Hematopoietic multipotent progenitor cell treated with erythropoietin and hydrocortisone succinate and interleukin-3 and kit ligand, for 4 days (in vitro differentiated cells): ENCODE measurements around the gene GYPA.
"Not testable (repeated sequence)": the region's sequence is repeated elsewhere in the genome, so short reads cannot be mapped to it uniquely, and the experiment has no call there.

Source experiments
- DNase-seq: peaks from one replicate; pipeline ENCODE4 v3.0.0-alpha.2; 2015

The GYPA gene

DNA sequence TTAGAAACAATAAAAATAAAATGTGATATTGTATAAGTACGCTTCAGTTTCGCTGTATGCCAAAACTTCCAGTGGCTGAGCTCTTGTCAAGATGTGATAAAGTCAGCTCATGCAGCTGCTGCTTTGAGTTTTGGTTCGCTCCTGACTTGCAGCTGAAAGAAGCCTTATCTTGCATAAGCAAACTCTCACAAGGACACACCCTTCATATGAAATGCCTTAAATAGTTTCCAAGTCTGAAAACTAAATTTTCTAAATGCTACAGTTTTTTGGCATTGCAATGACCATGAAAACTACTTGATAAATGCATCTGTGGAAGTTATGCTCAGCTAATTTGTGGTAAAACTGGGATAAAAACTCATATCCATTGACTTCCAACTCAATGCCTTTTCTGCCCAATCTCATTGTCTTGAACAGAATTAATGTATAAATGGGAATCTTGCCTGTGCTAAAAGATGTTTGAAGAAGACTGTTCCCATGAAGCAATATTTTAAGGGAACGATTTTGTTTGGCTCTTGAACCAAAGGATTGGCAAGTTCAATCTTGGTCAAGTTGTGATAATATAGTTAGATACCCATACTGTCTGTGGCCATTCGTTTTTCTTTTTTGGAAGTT is 11.7 kb downstream of the GYPA start:
- DNase-seq, result peak; percentile 73

DNA sequence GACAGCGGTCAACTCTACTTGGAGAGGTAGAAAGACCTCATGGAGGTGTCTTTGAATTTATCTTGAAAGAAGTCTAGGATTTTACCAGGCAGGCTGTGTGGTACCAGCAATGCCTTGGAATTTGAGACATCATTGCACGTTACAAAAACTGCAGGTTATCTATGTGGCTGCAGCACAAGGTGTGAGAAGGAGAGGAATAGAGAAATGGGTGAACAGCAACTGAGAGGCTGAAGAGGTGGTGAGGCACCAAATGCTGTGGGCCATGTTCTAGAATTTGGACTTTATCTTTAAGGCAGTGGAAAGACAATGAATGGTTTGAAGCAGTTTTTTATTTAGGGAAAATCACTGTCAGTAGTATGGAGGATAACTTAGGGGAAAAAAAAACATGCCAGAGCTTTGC is 15.4 kb downstream of the GYPA start:
- DNase-seq, result peak; percentile 33

DNA sequence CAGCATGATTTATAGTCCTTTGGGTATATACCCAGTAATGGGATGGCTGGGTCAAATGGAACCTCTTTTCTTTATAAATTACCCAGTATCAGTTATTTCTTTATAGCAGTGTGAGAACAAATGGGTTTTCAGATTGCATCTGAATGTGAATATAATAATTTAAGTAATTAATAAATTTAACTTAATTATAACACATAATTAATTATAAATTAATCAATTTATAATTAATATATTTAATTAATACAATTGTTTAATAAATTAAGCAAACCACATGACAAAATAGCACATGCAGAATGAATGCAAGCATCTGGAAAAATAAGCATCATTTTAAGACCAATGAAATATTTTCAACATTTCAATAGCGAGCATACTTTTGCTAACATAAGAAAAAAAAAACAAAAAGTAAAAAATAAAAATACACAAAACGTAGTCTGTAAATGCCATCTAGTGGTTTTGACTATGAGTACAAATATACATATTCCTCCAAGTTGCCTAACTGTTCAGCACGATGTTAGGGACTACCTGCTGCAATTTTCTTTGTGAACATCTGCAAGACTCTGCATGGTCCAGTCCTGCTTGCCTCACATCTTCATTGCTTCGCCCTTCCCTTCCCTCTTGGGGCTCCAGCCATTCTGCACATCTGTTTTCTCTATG is 16.4 kb downstream of the GYPA start:
- peak; percentile 74 for DNase-seq

DNA sequence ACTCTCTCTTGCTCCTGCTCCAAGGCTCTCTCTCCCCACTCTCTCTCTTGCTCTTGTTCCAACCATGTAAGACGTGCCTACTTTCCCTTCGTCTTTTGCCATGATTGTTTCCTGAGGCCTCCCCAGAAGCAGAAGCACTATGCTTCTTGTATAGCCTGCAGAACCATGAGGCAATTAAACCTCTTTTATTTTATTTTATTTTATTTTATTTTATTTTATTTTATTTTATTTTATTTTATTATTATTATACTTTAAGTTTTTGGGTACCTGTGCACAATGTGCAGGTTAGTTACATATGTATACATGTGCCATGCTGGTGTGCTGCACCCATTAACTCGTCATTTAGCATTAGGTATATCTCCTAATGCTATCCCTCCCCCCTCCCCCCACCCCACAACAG is 17.2 kb downstream of the GYPA start:
- DNase-seq, result not testable (repeated sequence)

DNA sequence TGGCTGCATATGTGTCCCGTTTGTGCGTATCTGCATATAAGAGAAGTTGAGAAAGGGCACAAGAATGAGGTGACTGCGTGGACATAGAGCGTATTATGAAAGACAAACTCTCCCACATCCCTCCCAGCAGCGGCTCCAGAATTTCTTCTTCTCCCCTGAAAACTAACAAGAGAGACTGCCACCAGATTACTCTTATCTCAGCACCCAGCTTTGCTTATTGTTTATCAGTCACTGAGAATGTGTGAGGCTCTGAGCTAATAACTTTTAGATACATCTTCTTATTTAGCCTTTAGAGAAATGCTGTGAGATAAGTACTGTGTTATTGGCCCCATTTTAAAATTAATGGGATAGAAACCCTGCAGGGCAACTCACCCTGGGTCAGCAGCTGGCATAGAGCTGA is 20.8 kb downstream of the GYPA start:
- DNase-seq, result peak; percentile 74

DNA sequence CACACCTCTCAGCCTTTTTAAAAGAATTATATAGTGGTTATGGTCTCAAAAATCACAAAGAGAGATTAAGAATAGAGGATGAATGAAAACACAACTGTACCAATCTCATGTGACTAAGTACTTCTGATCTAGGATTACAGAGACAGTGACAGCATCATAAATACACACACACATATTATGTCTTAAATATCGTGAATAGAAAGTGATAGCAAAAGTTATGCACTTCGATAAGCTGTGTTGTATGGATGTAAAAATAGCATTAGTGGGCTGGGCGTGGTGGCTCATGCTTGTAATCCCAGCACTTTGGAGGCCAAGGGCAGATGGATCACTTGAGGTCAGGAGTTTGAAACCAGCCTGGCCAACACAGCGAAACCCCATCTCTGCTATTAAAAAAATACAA is 25.0 kb downstream of the GYPA start:
- DNase-seq, result no peak

DNA sequence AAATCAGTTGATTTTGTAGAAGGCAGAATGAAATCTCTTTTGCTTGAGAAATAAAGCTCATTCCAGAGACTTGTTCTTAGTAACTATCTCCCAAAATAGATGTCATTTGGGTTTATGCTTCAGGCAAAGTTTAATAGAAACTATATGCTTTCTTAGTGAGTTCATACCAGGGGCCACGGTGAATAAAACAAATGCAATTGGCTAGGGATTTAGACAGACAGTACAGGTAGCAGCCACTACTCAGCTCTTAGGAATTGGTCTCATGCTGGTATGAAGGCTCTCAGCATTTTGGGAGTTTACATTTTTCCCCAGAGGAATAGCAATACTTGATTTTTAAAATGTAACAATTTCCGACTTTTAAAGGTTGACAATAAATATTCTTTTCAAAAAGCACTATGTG is 27.0 kb downstream of the GYPA start:
- DNase-seq, result no peak

DNA sequence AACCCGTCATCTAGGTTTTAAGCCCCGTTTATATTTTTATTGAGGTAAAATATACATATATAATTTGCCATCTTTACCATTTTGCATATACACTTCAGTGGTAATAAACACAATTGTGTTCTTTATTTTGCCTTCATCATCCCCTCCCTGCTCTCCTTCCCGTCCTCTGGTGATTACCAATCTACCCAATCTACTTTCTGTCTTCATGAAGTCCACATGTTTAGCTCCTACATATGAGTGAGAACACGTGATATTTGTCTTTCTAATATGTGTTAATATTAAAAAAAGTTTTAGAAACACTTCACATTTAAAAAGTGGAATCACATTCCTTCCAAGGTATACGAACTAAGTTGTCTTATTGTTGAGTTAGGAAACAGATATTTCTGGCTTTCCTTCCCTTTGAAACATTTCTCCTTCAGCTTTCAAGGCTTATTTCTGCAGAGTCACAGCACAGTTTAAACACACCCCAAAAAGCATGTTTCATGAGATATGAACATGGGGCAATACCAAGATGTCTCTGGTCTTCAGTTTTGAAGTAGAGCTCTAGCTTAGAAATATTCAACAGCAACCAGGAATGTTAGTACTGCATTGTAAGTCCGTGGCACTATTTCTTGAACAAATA is 35.9 kb downstream of the GYPA start:
- DNase-seq, result peak; percentile 83

DNA sequence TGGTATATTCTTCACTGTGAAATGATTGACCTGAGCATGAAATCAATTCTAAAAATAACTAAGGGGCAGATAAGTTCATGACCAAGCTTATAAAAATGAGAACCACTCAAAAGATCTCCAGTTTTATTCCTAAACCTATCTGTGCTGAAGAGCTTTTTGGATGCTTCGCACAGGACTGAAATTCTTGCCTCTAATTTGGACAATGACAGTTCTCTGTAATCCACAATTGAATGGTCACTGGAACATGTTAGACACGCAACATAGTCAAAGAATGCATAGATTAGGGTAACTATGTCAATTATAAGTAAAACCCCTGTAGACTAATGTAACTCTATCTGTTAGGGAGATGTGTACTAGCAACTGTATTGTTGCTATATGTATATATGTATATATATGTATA is 42.7 kb downstream of the GYPA start:
- not testable (repeated sequence) for DNase-seq

DNA sequence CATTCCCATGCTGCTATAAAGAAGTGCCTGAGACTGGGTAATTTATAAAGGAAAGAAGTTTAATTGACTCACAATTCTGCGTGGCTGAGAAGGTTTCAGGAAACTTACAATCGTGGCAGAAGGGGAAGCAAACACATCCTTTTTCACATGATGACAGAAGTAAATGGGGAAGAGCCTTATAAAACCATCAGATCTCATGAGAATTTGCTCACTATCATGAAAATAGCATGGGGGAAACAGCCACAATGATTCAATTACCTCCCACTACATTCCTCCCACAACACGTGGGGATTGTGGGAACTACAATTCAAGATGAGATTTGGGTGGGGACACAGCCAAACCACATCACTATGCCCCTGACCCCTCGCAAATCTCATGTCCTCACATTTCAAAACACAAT is 46.5 kb downstream of the GYPA start:
- DNase-seq, result not testable (repeated sequence)

DNA sequence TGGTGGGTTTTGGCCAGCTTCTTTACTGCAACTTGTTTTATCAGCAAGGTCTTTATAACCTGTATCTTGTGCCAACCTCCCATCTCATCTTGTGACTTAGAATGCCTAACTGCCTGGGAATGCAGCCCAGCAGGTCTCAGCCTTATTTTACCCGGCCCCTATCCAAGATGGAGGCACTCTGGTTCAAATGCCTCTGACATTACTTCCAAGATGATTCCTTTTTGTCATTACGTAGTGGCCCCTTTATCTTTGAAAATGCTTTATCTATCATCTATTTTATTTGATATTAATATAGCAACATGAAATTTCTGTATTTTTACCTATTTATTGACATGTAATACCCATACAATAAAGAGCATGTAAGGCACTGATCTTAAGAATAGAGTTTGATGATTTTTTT is 49.3 kb downstream of the GYPA start:
- not testable (repeated sequence) for DNase-seq

DNA sequence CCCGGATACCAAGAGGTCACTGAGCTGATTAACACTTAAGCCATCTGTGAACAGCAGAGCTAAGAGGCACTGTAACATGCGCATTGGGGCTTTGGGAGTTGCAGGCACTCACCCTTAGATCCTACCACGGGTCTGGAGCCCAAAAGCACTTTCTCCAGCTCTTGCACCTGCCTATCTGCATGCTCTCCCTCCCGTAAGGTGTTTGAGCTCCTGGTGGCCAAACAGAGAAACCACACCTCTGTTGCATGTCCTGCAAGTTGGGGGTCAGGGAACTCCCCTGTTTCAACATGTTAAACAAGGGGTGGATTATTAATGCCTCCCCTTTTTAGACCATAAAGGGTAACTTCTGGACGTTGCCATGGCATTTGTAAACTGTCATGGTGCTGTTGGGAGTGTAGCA is 49.8 kb downstream of the GYPA start:
- DNase-seq, result no peak

DNA sequence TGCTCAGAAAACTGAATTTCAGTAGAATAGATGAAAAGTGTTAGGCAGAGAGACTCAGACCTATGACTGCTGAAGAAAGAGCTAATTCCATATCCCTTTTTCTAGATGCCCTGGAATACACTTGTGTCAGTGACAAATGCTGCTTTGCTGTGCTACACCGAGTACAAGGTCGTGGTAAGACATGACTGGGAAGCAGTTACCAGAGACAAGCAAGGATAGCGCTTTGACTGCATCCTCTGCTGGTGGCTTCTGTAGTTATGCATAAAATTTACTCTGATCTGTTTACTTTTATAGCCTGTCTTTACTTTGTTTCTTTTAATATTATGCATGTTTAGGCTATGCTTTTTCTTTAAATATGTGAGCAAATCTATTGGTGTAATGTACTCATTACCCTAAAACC is 58.5 kb downstream of the GYPA start:
- DNase-seq, result peak; percentile 30

DNA sequence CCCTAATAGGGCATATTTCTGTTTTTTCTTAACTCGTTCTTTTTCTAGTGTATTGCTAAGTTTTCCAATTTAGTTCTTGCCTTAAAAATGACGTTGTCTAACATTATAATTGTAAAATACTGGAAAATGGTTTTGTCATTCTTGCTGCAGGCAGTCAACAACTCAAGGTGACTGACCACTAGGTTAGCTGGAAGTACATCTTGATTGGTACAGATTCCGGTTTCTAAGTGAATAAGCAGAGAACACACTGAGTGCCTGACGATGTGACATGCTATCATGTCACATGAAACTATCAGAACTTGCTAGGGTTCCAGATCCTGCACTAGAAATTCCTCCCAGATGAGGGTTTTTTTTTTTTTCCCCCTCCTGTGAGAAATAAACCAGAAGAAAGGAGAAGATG is 60.4 kb downstream of the GYPA start:
- DNase-seq, result not testable (repeated sequence)

DNA sequence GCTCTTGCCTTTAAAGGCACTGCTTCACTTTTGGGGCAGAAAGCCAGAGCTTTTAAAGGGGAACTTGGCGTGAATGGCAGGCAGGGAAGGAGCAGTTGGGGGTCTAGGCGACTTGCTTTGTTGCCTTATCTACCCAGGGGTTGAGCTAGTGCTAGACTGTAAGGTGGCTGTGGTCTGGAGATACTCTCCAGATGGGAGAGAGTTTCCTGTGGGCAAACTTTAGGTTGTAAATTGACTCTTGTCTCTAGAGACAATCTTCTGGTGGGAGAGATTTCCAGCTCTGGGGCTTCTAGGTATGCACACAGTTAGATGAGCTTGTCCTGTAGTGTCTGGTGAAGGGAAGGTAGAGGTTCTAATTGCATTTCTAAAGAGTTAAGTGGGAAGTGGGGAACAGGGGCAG is 61.8 kb downstream of the GYPA start:
- peak; percentile 90 for DNase-seq

DNA sequence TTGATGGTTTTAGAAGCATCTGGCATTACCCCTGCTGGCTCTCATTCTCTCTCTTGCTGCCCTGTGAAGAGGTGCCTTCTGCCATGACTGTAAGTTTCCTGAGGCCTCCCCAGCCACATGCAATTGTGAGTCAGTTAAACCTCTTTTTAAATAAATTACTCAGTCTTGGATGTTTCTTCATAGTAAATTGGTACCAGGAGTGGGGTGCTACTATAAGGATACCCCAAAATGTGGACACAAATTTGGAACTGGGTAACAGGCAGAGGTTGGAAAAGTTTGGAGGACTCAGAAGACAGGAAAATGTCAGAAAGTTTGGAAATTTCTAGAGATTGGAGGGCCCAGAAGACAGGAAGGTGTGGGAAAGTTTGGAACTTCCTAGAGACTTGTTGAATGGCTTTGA is 79.0 kb downstream of the GYPA start:
- not testable (repeated sequence) for DNase-seq

DNA sequence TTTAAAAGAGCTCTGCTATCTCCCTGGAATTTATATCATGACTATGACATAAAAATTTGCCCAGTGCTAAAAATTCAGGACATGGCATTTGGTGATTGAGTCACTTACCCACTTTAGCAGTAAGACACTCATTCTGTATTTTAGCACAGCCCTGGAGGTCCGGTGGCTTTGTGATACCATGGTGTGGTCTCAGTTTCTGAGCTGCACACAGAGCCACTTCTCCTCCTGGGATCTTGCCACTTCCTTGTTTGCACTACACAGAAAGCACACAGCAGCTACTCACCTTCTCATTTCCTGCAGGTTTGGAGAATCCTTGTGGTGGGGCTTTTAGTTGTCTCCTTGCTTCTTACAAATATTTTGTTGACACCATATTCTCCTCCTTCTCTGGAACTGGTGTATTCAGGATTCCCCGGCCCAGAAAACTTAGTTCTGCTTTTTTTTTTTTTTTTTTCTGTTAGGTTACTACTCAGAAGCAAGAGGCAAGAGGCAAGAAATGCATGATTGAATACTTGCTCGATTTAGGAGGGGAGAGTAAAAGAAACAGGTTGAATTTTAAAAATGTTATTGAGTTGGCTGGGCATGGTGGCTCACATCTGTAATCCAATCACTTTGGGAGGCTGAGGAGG is 80.2 kb downstream of the GYPA start:
- DNase-seq, result peak; percentile 69
